Hematopoietic multipotent progenitor cell (in vitro differentiated cells): ENCODE measurements around the gene TRIM54. TPM values are rescaled to one million over a fixed set of nuclear protein-coding genes. Genes with fewer than 3 reads are reported as not detected.
"Not testable (repeated sequence)": the region's sequence is repeated elsewhere in the genome, so short reads cannot be mapped to it uniquely, and the experiment has no call there.

Experiments used
- DNase-seq, 3 donors: peaks; one replicate each; pipeline ENCODE4 v3.0.0-alpha.2; 2011 to 2015; ENCODE audit warnings: low read depth in 2 of 3, low spot score in 2 of 3
- total RNA-seq: library from RNA; depleted of rRNA; stranded (reverse); fragments of >200 nt; gene quantifications from one replicate; pipeline ENCODE4 v1.2.3, GENCODE V29; 2012

TRIM54 gene
- total RNA-seq, 1 donor = under 0.01 TPM

GRCh38 chr2:27256855-27257454 is 25.3 kb upstream of the TRIM54 start:
- no peak for DNase-seq

GRCh38 chr2:27258051-27258450 is 24.2 kb upstream of the TRIM54 start:
- DNase-seq = no peak

- DNase-seq = no peak
These were observed 20.8 kb upstream of the TRIM54 start for GRCh38 chr2:27261241-27261925.

- no peak for DNase-seq
These were observed 20.3 kb upstream of the TRIM54 start for GRCh38 chr2:27261926-27262298.

- DNase-seq = peak; percentile 28 to 58 (median 49)
These were observed 19.6 kb upstream of the TRIM54 start, which contains the start of gene SLC30A3 for GRCh38 chr2:27262379-27263286. SLC30A3 (minus strand) TSS chr2:27263047; CDS start chr2:27262906, 141 bp downstream.

- DNase-seq = peak in 1 of 3 donors; percentile 30
These were observed 18.7 kb upstream of the TRIM54 start for GRCh38 chr2:27263287-27264252.

GRCh38 chr2:27264253-27264752 is 17.9 kb upstream of the TRIM54 start:
- peak in 1 of 3 donors; percentile 17 for DNase-seq

- peak; percentile 39 to 85 (median 64) for DNase-seq
These were observed 17.3 kb upstream of the TRIM54 start for GRCh38 chr2:27264753-27265535.

GRCh38 chr2:27265536-27265870 is 16.7 kb upstream of the TRIM54 start:
- DNase-seq = no peak

- not testable (repeated sequence) for DNase-seq
These were observed 13.9 kb upstream of the TRIM54 start for GRCh38 chr2:27268296-27268695.

- DNase-seq = no peak
These were observed 12.1 kb upstream of the TRIM54 start for GRCh38 chr2:27270131-27270530.

- peak in 1 of 3 donors; percentile 12 for DNase-seq
These were observed 11.6 kb upstream of the TRIM54 start for GRCh38 chr2:27270670-27271069.

- DNase-seq = no peak
These were observed 10.4 kb upstream of the TRIM54 start for GRCh38 chr2:27271631-27272340.

- DNase-seq = not testable (repeated sequence)
These were observed 9.4 kb upstream of the TRIM54 start for GRCh38 chr2:27272537-27273522.

- no peak for DNase-seq
These were observed 6.7 kb upstream of the TRIM54 start, which contains the start of gene DNAJC5G for GRCh38 chr2:27275211-27276150. DNAJC5G (plus strand) TSS chr2:27275433; CDS start chr2:27276729, 1,296 bp downstream.

- DNase-seq = no peak
These were observed 4.2 kb upstream of the TRIM54 start for GRCh38 chr2:27278010-27278409.
